Measurements from ENCODE around the gene GMPPB. TPM values are rescaled to one million over a fixed set of nuclear protein-coding genes. Genes with fewer than 3 reads are reported as not detected.

The GMPPB gene
- total RNA-seq, 2 experiments from 2014 or later, result 35.4 to 39.9 TPM

GRCh38 chr3:49674497-49674983 is 49.2 kb downstream of the GMPPB start:
- POLR2A ChIA-PET, result interaction anchor here (0.6 kb wide), 1 partner anchor 196 kb away, joined by 4 read pairs; no protein-coding TSS in a partner anchor
- H3K4me3 Mint-ChIP-seq, result peak overlapping the region; percentile 95
- no peaks in the 10 kb centered on the region for H3K27me3 Mint-ChIP-seq
- peaks cover 2% of the 10 kb centered on the region for H3K36me3 Mint-ChIP-seq
- H3K4me1 Mint-ChIP-seq, result peaks cover 22% of the 10 kb centered on the region
- H3K27ac Mint-ChIP-seq, result peak overlapping the region; percentile 99
- no peak for DNase-seq
- peak; percentile 17 for ATAC-seq (ENCODE audit: low read depth)
- no peaks in the 10 kb centered on the region for H3K9me3 Mint-ChIP-seq

GRCh38 chr3:49673715-49674496 is 49.8 kb downstream of the GMPPB start, which contains the start of gene APEH:
Gene APEH, plus strand, starts transcription at chr3:49674351. Its CDS starts 51 bp downstream, at chr3:49674402.
- no peaks in the 10 kb centered on the region for H3K27me3 Mint-ChIP-seq
- H3K27ac Mint-ChIP-seq, result peak within 1 kb of the TSS; percentile 99

GRCh38 chr3:49673121-49673714 is 50.5 kb downstream of the GMPPB start:
- ATAC-seq (ENCODE audit: low read depth) (no peak), DNase-seq (no peak)
- POLR2A ChIA-PET, result interaction anchor here (0.6 to 2.9 kb wide), 5 partner anchors 70 to 580 kb away, joined by 3 to 46 read pairs (median 4); partner anchors contain the start of genes QRICH1 and USP4
- Mint-ChIP-seq H3K27me3 (no peaks in the 10 kb centered on the region), H3K4me3 (peak overlapping the region; percentile 95), H3K36me3 (peaks cover 2% of the 10 kb centered on the region), H3K9me3 (no peaks in the 10 kb centered on the region), H3K4me1 (peaks cover 24% of the 10 kb centered on the region), H3K27ac (peak overlapping the region; percentile 99)

More at GRCh38 chr3:49673715-49674496, 49.8 kb downstream of the GMPPB start, which contains the start of gene APEH:
- Mint-ChIP-seq H3K9me3 (no peaks in the 10 kb centered on the region), H3K4me3 (peak within 1 kb of the TSS; percentile 95), H3K4me1 (peaks cover 22% of the 10 kb centered on the region), H3K36me3 (peaks cover 2% of the 10 kb centered on the region)
- POLR2A ChIA-PET, result interaction anchor here (1.0 to 2.9 kb wide), 4 partner anchors 71 to 580 kb away, joined by 3 to 46 read pairs (median 4); partner anchors contain the start of genes QRICH1 and USP4
- ATAC-seq (ENCODE audit: low read depth) (peak; percentile 85), DNase-seq (peak; percentile 99)

GRCh38 chr3:49671291-49672288 is 52.2 kb downstream of the GMPPB start:
- Mint-ChIP-seq H3K4me1 (peaks cover 22% of the 10 kb centered on the region), H3K9me3 (no peaks in the 10 kb centered on the region), H3K27ac (peak overlapping the region; percentile 62), H3K4me3 (peak overlapping the region; percentile 70), H3K27me3 (no peaks in the 10 kb centered on the region), H3K36me3 (peaks cover 2% of the 10 kb centered on the region)
- POLR2A ChIA-PET, result interaction anchor here (0.5 to 2.9 kb wide), 5 partner anchors 52 to 219 kb away, joined by 3 to 46 read pairs (median 4); partner anchors contain the start of genes GMPPB and UBA7
- DNase-seq (peak; percentile 78), ATAC-seq (ENCODE audit: low read depth) (no peak)

- Mint-ChIP-seq H3K27ac (no peak overlapping the region), H3K9me3 (no peaks in the 10 kb centered on the region), H3K4me3 (no peak overlapping the region), H3K4me1 (peaks cover 21% of the 10 kb centered on the region), H3K36me3 (peaks cover 1% of the 10 kb centered on the region), H3K27me3 (no peaks in the 10 kb centered on the region)
- DNase-seq, result no peak
- POLR2A ChIA-PET, result interaction anchor here (1.5 to 2.9 kb wide), 2 partner anchors 131 to 143 kb away, joined by 6 to 46 read pairs; partner anchors contain the start of gene UBA7
- ATAC-seq (ENCODE audit: low read depth), result no peak
These were observed 52.8 kb downstream of the GMPPB start for GRCh38 chr3:49670940-49671290.

Other genes starting within 250 kb of the GMPPB start
- under 1 TPM; 0.08 to 0.14 TPM for gene BSN, start 169.5 kb downstream of the GMPPB start, total RNA-seq
- gene APEH, start 49.6 kb downstream of the GMPPB start, total RNA-seq, result 100 to 1,000 TPM; 148 to 165 TPM
- 10 to 100 TPM; 10.3 to 11.0 TPM for gene MST1, start 34.5 kb downstream of the GMPPB start, total RNA-seq
- 10 to 100 TPM; 53.2 to 56.5 TPM for gene RNF123, start 34.4 kb downstream of the GMPPB start, total RNA-seq
- gene AMIGO3, start 4.3 kb downstream of the GMPPB start, total RNA-seq, result 1 to 10 TPM in 1 of 2 experiments, under 1 TPM in 1; 0.61 to 2.0 TPM
- 10 to 100 TPM; 35.2 to 40.2 TPM for gene IP6K1, start 62.6 kb upstream of the GMPPB start, total RNA-seq
- gene CDHR4, start 75.9 kb upstream of the GMPPB start, total RNA-seq, result under 1 TPM in 1 of 2 experiments, not detected in 1; 0.22 TPM
- 1 to 10 TPM; 1.3 to 2.3 TPM for gene INKA1, start 79.3 kb upstream of the GMPPB start, total RNA-seq
- gene UBA7, start 90.0 kb upstream of the GMPPB start, total RNA-seq, result 100 to 1,000 TPM; 299 to 310 TPM
- 10 to 100 TPM; 24.0 to 24.4 TPM for gene TRAIP, start 132.6 kb upstream of the GMPPB start, total RNA-seq
- gene CAMKV, start 146.0 kb upstream of the GMPPB start, total RNA-seq, result not detected
- gene MST1R, start 179.9 kb upstream of the GMPPB start, total RNA-seq, result 1 to 10 TPM; 1.7 to 2.9 TPM
- gene MON1A, start 205.9 kb upstream of the GMPPB start, total RNA-seq, result 10 to 100 TPM; 11.9 to 12.9 TPM
- gene RBM6, start 216.2 kb upstream of the GMPPB start, total RNA-seq, result 100 to 1,000 TPM; 147 TPM